ENCODE data around the gene GRXCR2.
A peak's percentile ranks its signal among the peaks of the same experiment; 100 is the strongest.
"Not testable (repeated sequence)": the region's sequence is repeated elsewhere in the genome, so short reads cannot be mapped to it uniquely, and the experiment has no call there.

The GRXCR2 gene

DNA sequence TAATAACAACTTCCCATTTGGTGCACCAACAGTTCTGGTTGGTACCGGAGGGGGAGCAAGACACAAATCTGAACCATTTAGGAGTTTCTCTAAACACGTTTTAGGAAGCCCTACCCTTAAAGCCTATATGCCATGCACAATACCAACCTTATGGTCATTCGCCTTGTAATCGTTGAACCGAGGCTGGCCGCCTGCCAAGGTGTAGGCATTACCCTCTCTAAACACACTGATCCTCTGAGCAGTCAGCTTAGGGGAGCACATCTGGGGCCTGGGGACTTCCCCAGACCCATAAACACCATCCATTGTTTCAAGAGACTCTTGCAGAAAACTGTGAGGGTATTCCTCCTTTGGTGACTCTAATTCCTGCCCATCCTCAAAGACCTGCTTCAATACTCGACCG, 328 bp downstream of the GRXCR2 start:
- no peak for DNase-seq

DNA sequence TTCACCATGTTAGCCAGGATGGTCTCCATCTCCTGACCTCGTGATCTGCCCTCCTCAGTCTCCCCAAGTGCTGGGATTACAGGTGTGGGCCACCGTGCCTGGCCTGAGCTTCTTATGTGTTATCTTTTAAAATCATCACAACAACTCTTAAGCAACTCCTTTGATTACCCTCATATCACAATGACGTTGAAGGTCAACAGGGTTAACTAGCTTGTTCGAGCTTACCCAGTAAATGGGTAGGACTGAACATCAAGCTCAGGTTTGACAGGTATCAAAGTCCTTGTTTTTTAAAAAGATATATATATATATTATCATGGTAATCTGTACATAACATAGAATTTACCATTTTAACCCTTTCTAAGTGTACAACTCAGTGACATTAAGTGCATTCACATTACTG, 3.1 kb downstream of the GRXCR2 start:
- DNase-seq = no peak

DNA sequence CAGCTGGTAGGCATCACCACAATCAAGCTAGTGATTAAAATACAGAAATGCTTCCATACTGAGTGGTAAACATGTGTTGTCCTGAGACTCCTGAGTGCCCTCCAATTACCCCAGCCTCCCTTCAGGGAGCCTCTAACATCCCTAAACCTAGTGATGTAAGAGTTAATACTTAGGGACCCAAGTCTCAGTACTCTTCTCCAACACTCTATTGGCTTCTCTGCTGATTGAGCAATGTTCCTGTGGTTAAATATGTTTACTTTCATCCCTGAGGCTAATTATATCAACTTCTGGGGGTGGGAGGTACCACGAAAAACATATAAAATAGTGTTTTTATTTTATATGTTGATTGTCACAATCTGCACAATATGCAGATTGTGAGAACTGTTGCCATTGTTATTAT, 5.0 kb downstream of the GRXCR2 start:
- no peak for DNase-seq

DNA sequence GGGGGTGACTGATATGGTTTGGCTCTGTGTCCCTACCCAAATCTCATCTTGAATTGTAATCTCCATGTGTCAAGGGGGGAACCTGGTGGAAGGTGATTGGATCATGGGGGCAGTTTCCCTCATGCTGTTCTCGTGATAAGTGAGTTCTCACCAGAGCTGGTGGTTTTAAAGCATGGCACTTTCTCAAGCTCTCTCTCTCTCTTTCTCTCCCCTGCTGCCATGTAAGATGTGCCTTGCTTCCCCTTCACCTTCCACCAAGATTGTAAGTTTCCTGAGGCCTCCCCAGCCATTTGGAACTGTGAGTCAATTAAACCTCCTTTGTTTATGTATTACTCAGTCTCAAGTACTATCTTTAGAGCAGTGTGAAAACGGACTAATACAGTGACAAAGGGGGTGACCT, 8.4 kb downstream of the GRXCR2 start:
- DNase-seq = not testable (repeated sequence)

DNA sequence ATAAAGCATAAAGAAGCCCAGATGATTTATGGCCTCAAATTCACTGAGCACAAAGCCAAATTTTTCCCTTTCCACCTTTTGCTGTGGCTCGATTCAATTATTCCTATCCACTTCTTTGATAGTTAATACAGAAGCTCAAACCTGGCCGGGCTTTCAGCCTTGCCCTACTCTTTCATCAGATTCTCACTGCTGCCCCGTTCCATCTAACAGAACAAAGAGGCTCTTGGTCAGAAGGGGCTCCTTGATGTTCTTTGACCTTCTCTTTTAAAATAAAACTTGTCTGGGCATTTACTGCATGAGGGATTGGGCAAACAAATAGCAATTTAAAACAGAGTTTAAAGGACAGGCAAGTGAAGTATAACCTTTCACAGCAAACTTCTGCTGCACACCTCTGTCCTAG, 9.8 kb downstream of the GRXCR2 start:
- DNase-seq = no peak

DNA sequence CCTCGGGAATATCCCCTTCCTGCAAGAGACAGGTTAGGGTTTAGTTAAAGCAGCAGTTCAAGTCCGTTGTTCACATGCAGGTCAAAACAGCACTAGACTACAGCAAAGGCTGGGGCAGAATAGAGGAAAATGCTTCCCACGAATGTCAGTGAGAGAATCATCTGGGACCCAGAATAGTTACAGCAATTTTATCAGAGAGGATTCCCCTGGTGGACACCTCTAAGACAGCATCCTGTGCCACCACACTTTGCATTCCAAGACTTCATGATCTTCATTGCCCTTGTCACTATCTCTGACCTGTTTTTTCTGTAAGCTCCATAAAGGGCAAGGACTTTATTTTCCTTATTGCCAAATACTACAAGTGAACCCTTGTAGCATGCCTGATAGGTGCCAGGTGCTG, 12.9 kb downstream of the GRXCR2 start:
- DNase-seq = no peak

DNA sequence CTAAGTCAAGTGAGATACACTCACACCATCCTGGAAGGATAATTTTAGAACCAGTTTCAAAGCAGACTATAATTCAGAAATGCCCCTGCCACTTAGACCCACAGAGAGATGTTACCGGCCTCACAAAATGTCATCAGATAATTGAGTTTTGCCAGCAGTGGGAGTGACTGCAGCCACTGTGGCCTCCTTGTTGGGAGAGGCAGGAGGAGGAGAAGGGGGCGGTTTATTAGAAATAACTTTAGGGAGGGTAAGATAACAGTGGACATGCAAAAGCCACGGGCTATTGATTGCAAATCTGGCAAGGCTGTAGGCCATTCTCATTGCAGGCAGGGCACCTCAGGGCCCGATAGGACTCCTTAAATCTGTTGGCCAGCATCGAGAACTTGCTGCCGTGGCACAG, 13.4 kb downstream of the GRXCR2 start:
- no peak for DNase-seq

DNA sequence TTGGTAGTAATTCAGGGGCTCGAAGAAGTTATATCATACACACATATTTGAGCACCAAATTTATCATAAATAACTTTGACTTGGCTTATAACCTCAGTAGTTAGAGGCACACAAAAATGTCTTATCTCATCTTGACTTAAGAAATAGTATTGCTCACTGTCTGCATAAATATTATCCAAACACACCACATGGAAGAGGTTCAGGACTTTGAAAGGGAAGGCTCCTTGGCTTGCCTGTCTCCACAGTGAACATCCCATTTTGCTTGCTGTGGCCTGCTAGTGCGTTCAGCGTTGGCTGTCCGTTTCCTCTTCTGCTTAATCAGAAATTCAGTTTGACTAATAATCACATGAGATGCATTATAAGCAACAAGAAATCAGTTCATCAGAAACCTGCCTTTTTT, 13.9 kb downstream of the GRXCR2 start:
- no peak for DNase-seq

DNA sequence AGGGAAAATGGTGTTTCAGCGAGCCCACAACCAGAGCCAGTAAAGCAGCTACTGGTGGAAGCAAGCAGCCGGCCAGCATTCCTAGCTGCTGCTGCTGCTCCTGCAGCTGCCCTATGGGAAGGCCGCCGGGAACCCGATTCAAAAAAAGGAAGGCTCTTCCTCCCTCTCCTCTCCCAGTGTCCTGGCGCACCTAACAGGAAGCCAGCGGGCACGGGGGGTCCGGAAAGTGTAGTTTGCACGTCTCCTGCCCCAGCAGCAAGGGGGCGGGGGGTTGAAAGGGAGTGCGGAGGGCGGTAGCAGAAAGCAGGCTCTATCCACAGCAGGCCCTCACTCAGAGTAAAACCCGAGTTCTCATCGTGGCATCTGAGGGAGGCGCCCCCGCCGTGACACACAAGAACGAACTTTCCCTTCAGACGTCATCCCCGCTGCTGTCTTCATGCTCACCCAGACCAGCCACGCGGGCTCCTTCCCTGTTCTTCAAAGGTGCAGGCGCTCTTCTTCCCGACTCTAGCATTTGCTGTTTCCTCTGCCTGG, 16.5 kb downstream of the GRXCR2 start:
- DNase-seq = no peak

DNA sequence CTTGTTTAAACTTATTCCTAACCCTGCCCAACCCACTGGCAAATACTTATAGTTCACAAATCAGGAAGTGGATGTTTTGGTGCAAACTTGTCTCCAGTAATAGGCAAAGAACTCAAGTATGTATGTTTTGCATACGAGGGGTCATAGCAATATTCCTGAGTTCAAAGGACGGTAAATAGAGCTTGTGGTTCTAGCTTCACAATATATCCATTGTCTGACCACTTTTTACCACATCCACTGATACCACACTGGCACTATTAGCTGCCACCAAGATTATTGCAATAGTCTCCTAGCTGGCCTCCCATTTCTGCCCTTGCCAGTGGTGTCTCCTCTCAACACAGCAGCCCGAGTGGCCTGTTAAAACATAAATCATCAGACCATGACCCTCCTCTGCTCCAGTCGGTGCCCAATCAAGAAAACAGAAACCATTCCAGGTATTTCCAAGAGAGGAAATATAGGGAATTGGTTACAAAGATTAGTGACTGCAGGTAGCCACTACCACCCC, 17.0 kb downstream of the GRXCR2 start:
- DNase-seq = no peak

DNA sequence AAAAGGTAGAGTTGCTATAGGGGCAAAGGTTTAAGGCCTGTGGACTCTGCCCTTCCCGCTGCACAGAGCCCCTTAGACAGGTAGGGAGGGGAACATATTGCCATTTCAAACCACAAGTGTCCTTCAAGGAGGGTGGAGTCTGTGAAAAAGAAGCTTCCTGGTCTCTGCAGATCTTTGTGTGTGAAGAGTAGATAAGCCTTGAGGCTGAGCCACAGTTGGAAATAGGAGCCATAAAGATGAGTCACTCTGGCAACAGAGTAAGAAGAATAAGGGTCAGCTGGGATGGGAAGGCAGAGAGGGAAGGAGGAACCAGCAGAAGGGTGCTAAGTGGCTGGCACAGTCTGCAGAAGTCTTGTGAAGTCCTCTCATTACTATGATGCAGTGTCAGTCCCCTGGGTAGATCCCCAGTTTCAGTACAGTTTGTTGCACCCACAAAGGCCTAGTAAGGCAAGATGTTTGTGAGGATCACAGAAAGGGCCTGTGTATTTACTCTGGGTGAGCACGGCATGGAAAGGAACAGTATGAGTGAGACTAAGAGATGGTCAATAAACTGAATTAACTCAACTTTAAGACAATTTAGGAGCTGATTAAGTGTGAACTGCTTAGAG, 18.1 kb downstream of the GRXCR2 start:
- peak in 1 of 3 experiments; percentile 1 for DNase-seq

DNA sequence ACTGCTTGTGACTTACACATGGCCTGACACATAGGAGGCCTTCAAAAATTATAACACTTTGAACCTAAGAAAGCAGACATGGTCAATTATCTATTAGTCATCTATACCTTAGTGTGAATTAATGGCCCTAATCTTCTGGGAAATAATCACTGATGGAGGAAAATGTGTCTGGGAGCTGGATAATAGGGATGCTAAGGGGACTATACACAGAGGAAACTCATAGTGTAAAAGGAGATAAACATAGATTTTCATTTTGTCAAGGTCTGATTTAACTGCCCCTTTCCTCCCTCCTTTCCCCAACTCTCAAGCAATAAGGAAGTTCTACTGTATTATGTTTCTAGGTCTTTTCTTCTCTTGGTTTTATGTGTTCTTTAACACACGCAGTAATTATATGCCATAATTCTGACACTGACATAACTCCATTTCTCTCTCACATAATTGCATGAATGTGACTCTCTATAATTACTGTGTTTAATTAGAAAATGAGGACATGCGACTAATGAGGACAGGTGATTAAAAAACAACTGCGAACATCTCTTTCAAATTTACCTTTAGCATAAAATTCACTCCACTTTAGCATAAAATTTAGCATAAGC, 18.9 kb downstream of the GRXCR2 start:
- DNase-seq = peak in 1 of 3 experiments; percentile 37

DNA sequence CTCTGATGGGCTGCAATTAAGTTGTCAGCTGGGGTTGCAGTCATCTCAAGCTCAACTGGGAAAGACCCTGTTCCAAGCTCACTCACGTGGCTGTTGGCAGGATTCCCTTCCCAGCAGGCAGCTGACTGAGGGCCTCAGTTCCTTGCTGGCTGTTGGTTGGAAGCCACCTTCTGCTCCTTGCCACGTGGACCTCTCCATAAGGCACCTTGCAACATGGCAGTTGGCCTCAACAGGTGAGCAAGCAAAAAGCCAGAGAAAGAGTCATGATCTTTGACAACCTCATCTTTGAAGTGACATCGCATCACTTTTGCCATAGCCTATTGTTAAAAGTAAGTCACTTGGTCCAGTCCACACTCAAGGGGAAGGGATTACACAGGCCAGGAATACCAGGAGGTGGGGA, 19.8 kb downstream of the GRXCR2 start:
- no peak for DNase-seq

DNA sequence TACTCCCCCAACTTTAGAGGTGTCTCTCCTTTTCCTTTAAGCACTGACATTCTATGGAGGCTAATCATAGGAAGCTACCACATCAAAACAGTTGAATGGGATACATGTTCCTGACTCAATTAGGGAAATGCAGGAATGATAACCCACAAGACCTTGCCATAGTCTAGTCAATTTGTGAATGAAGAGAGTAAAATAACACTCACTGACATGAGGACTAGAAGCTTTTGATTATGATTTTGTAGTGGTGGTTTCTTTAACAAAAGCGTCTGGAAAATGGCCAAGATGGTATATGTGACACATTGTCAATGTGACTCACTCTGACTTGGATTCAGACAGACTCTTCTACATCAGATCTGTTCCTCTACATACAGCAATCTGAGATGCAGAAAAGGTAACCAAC, 24.0 kb downstream of the GRXCR2 start:
- DNase-seq = no peak

DNA sequence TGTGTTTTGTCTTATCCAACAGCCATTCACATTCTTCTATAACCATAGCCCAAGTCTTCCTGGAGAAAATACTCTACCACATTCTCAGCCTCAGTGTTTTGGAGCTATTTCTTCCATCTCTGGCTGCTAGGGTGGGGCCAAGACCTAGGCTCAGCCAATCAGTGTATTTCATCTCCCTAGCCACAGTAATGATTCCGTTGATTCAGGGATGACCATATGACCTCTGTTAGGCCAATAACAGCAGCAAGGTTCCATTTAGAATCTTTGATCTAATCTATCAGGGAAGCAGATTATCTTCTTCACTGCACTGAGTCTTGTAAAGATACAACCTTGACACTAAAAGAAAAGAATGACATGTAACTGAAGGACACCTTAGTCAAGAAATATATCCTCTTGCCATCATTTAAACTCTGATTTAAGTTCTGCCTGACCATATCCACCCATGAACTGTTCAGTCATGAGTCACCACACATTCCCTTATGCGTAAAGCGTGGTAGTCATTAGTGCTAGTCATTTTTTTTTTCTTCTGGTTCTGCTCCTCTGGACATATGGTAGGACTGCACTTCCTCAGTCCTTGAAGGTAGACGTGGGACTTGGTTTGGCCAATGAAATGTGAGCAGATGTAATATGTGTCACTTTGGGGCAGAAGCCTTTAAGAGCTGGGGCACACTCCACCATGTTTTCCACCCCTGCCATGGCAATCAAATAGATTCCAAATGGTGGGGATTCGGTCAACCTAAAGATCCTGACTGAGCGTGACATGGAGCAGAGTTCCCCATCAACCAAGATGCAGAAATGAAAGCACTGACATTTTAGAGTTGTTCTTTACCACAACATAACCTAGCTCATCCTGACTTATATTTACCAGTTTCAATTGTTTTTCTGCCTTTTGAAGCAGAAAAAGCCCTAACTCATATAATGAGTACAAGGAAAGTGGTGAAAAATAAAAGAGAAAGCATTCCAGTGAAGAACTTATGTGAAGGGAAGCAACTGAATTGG, 25.0 kb downstream of the GRXCR2 start:
- DNase-seq = no peak

DNA sequence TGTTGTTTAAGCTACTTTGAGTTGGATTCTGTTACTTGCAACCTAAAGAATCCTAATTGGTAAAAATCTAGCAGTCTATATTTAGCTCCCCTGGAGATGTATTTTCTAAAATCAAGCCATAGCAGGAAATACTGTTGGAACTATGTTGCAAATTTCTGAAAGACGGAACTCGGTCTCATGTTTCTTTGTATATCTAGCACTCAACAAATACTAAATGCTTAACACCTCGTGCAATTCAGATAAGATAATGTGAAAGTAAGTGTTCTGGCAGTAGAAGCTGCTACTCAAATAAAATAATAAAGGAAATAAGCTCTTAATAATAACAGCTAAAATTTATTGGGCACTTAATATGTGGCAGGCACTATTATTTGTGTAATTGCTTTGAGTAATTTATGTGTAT, 26.7 kb downstream of the GRXCR2 start:
- DNase-seq = peak in 1 of 3 experiments; percentile 60

DNA sequence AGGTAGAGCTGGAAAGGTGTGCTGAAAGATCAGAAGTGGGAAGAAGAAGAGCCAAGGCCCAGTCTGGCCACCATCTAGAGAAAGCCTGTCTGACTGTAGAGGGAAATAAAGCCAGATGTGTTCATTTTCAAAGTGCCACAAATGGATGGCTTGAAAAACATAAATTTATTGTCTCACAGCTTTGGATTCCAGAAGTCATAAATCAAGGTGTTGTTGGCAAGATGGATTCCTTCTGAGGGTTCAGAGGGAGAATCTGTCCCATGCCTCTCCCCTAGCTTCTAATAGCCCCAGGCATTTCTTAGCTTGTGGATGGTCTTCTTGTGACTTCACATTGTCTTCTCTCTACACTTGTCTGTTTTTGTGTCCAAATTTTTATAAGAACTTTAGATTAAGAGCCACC, 31.5 kb downstream of the GRXCR2 start:
- DNase-seq = no peak

DNA sequence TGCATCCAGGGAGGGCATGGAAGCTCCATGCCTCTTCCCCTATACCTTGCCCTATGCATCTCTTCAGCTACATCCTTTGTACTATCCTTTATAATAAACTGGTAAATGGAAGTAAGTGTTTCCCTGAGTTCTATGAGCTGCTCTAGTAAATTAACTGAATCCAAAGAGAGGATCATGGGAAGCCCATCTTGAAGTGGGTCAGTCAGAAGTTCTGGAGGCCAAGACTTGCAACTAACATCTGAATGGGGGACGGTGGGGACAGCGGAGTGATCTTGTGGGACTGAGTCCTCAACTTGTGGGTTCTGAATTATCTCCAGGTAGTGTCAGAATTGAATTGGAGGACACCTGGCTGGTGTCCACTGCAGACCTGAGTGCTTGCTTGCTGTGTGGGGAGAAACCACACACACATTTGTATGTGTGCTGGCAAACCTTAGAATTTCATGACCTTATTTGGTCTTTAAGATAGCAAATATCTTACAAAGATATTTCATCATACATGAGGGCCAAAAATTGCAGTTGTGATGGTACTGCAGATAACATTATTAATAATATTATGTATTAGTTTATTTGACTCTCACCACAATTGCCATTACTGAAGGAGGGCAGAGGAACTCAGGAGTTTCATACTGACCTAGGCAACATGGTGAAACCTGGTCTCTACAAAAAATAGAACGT, 32.2 kb downstream of the GRXCR2 start:
- no peak for DNase-seq

DNA sequence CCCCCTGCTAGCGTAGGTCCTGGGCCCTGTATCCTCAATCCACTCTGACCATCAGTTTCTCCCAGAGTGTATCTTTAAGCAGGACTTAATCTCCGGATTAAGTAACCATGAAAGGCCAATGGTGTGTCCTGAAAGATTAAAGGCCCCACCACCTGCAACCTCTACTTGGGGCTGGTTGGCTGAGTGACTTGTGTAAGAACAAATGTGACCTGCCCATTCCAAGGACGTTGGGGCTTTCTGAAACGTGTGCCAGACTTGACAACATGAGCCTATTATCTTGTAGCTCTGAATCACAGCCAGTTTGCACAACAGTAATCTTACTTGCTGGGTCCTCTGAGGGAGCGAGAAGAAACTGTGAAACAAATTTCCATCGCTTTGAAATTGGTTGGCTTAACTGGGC, 34.5 kb downstream of the GRXCR2 start:
- DNase-seq = no peak

DNA sequence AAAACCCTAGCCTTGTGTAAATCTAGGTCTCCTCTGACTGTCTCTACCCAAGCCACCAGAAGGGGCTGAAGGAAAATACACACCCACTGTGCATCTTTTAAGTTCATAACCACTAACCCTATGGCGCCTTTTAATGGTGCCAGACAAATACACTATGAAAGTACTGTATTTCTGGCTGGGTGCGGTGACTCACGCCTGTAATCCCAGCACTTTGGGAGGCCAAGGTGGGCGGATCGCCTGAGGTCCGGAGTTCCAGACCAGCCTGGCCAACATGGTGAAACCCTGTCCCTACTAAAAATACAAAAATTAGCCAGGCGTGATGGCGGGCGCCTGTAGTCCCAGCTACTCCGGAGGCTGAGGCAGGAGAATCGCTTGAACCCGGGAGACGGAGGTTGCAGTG, 36.6 kb downstream of the GRXCR2 start:
- DNase-seq = not testable (repeated sequence)

DNA sequence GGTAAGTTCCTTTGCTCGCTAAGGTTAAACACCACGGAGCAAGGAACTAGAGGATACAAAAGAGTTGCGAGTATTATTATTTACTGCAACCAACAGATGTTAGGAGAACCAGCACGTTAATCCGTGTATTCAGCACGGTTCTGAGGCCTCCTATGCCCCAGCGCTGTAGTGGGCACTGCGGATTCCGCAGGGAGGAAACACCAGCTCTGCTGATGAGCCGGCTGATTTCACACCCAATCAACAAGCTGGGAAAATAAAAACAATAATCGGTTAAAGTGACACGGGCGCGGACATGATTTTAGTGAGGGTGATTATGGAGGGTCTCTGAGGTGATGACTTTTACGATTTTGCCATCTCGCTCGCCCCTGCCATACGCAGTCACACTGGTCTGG, 37.0 kb downstream of the GRXCR2 start:
- no peak for DNase-seq

DNA sequence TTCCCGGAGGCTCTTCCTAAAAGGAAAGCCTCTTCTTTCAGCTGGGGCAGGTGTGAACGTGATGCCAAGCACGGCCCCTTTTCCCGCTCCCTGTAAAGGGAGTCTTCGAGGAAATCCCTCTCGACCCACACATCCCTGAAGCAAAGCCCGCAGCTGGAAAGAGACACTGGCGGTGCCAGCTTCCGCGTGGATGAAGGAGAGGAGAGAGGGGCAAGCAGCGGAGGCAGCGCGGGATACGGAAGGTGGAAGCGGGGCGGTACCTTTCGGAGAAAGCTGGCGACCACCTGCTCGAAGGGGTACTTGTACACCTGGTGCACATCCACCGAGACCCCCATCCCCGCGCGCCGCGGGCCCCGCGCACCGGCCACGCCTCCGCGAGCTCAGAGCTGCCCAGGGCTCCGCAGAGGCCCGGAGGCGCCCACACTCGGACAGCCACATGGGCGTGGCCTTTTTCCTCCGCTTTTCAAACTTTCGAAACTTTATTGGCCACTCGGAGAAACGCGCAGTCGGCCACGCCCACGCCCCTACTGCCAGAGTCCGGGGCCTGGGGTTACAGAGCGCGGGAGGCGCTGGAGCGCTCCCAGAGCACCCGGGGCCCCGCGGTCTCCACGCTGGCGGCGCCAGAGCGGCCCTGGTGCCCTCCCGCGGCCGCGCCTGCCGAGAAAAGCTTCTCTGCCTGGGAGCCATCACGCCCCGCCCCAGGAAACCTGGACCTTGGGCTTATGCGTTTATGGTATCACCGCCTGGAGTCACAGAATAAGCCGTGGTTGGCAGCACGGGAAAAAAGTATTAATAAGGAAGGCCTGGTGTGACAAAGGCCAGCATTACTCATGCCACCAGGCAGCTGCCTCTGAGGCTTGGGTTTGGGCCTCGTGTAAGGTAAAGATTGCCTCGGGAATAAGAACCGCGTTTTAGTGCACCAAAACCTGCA, 37.6 kb downstream of the GRXCR2 start, which contains the start of gene PRELID2:
Gene PRELID2 (minus strand): TSS at position 426 of the 931 bp plus-strand sequence. CDS start 91 bp downstream, at position 335.
- peak; percentile 11 to 71 (median 57) for DNase-seq
